H7 (cell line): ENCODE data around the gene STAP1. TPM values are rescaled to one million over a fixed set of nuclear protein-coding genes. Genes with fewer than 3 reads are reported as not detected.
A peak's percentile ranks its signal among the peaks of the same experiment; 100 is the strongest.
"Not testable (repeated sequence)": the region's sequence is repeated elsewhere in the genome, so short reads cannot be mapped to it uniquely, and the experiment has no call there.

ENCODE experiments used
- DNase-seq: peaks from one replicate; pipeline ENCODE4 v3.0.0; 2012
- H3K27me3 ChIP-seq: 2 replicates; pipeline ENCODE4 v1.6.0; 2011; ENCODE audit warnings: mild to moderate bottlenecking, low read length; ENCODE audit not compliant: control insufficient read depth, insufficient read depth
- H3K36me3 ChIP-seq: replicated peaks from 2 replicates; pipeline ENCODE4 v1.5.1; 2011; ENCODE audit warnings: low read length; ENCODE audit not compliant: control insufficient read depth, insufficient read depth
- H3K4me3 ChIP-seq: 2 replicates; pipeline ENCODE4 v1.5.1; 2011; ENCODE audit warnings: low read depth, mild to moderate bottlenecking, control low read depth, low read length, moderate library complexity; ENCODE audit not compliant: insufficient read depth
- total RNA-seq: library from RNA; depleted of rRNA; stranded (reverse); fragments of >200 nt; shearing (Covaris generic); gene quantifications from 2 replicates; pipeline ENCODE4 v1.2.3, GENCODE V29; 2014

Gene STAP1
- total RNA-seq, 1 experiment from 2014 or later: not detected

GRCh38 chr4:67546004-67546356, 12.5 kb upstream of the STAP1 start:
- peak overlapping the region; percentile 24 for H3K4me3 ChIP-seq
- DNase-seq: no peak
- no peaks in the 10 kb centered on the region for H3K36me3 ChIP-seq
- H3K27me3 ChIP-seq: no peaks in the 10 kb centered on the region

GRCh38 chr4:67546971-67547370, 11.6 kb upstream of the STAP1 start:
- Histone ChIP-seq H3K27me3 (no peaks in the 10 kb centered on the region), H3K36me3 (no peaks in the 10 kb centered on the region), H3K4me3 (no peak overlapping the region)
- DNase-seq: no peak

DNA sequence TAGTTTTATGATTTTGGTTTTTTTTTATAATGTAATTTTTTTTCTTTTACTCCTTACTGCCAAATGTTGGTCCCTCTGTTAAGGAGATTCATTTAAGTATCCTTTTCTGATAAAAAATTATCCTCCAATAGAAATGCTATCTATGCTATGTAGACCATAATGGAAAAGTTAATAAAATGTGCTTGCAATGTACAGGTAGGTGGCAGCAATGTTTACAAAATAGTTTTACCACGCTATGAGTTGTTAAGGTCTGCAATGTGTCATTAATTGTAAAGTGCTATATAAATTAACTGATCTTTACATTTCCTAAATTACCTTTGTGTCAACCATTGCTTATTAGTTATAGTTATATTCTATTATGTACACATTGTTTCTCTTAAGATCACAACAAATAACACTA, 9.4 kb upstream of the STAP1 start:
- H3K4me3 ChIP-seq: no peak overlapping the region
- DNase-seq: no peak
- H3K36me3 ChIP-seq: no peaks in the 10 kb centered on the region
- no peaks in the 10 kb centered on the region for H3K27me3 ChIP-seq

- Histone ChIP-seq H3K36me3 (no peaks in the 10 kb centered on the region), H3K4me3 (no peak overlapping the region), H3K27me3 (no peaks in the 10 kb centered on the region)
- no peak for DNase-seq
Measured at GRCh38 chr4:67550451-67550850, 8.1 kb upstream of the STAP1 start.

GRCh38 chr4:67550857-67551256, 7.7 kb upstream of the STAP1 start:
- Histone ChIP-seq H3K4me3 (no peak overlapping the region), H3K36me3 (no peaks in the 10 kb centered on the region)

GRCh38 chr4:67552146-67552792, 6.3 kb upstream of the STAP1 start:
- not testable (repeated sequence) for DNase-seq, H3K27me3 ChIP-seq, H3K4me3 ChIP-seq, H3K36me3 ChIP-seq

More at GRCh38 chr4:67550857-67551256, 7.7 kb upstream of the STAP1 start:
- no peak for DNase-seq
- no peaks in the 10 kb centered on the region for H3K27me3 ChIP-seq

GRCh38 chr4:67554096-67554495, 4.4 kb upstream of the STAP1 start:
- no peak for DNase-seq
- Histone ChIP-seq H3K4me3 (no peak overlapping the region), H3K36me3 (no peaks in the 10 kb centered on the region), H3K27me3 (no peaks in the 10 kb centered on the region)

DNA sequence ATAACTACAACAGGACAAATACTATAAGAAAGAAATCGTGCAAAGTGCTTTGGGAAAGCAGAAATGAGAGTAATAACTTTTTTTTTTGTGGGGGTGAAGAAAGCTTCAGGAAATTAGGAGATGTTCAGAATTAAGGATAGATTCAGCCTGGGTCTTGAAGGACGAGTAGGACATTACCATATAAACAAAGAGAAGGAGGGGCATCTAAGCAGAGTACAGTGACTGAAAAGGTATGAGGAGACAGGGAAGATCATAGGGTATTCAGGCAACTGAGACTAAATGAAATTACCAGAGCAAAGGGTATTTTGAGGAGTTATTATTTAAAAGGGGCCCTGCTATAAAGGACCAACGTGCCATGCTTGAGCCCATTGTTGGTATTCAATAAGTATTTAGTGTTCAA, 3.1 kb upstream of the STAP1 start:
- DNase-seq: no peak
- Histone ChIP-seq H3K36me3 (no peaks in the 10 kb centered on the region), H3K4me3 (no peak overlapping the region), H3K27me3 (no peaks in the 10 kb centered on the region)

DNA sequence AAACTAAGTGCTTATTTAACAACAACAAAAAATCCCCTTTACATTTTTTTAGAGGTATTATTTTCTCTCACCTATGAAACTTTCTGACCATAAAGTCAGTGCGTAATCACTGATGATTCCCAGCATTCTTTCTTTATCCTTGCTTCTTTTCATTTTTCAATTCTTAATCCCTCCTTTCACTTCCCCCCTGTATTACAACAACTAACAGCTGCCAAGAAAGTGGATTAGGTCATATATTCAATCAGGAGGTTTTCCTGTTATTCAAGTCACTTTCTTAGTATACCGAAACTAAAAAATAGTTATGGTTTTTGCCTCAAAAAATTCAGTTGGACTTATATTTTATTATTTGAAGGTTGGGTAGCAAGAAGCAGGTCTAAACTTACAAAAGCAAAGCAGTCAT, 2.1 kb upstream of the STAP1 start:
- H3K36me3 ChIP-seq: no peaks in the 10 kb centered on the region
- no peaks in the 10 kb centered on the region for H3K27me3 ChIP-seq
- no peak for DNase-seq
- no peak overlapping the region for H3K4me3 ChIP-seq

GRCh38 chr4:67565284-67565683, 6.8 kb downstream of the STAP1 start:
- no peak for DNase-seq
- no peaks in the 10 kb centered on the region for H3K27me3 ChIP-seq
- no peaks in the 10 kb centered on the region for H3K36me3 ChIP-seq
- no peak overlapping the region for H3K4me3 ChIP-seq

DNA sequence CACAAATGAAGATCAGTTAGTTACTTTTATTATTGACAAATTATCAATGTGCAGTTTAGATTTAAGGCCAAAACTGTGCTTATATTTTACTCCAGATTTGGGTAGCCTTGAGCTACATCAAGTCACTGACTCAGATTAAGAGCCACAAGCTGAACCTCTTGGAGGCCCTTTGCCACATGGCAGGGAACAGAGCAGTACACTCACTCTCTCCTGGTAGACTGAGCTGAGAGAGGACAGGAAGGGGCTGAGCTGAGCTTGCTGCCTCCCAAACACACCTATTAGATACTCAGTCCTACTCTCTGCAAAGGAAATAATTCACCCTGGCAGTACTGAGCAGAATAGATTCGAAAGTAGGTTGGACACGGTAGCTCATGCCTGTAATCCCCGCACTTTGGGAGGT, 7.8 kb downstream of the STAP1 start:
- Histone ChIP-seq H3K4me3 (no peak overlapping the region), H3K36me3 (no peaks in the 10 kb centered on the region), H3K27me3 (no peaks in the 10 kb centered on the region)
- no peak for DNase-seq

GRCh38 chr4:67568820-67569219, 10.3 kb downstream of the STAP1 start:
- H3K36me3 ChIP-seq: no peaks in the 10 kb centered on the region
- DNase-seq: no peak
- H3K4me3 ChIP-seq: no peak overlapping the region
- H3K27me3 ChIP-seq: no peaks in the 10 kb centered on the region

DNA sequence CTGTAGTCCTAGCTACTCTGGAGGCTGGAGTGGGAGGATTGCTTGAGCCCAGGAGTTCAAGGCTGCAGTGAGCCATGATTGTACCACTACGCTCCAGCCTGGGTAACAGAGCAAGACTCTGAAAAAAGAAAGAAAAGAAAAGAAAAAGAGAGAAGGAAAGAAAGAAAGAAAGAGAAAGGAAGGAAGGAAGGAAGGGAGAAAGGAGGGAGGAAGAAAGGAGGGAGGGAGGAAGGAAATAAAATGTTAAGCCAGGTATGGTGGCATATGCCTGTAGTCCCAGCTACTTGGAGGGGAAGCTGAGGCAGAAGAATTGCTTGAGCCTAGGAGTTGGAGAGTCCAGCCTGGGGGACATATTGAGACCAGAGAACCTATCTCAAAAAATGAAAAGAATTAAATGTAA, 12.0 kb downstream of the STAP1 start:
- Histone ChIP-seq H3K4me3 (no peak overlapping the region), H3K27me3 (no peaks in the 10 kb centered on the region), H3K36me3 (no peaks in the 10 kb centered on the region)
- DNase-seq: no peak

DNA sequence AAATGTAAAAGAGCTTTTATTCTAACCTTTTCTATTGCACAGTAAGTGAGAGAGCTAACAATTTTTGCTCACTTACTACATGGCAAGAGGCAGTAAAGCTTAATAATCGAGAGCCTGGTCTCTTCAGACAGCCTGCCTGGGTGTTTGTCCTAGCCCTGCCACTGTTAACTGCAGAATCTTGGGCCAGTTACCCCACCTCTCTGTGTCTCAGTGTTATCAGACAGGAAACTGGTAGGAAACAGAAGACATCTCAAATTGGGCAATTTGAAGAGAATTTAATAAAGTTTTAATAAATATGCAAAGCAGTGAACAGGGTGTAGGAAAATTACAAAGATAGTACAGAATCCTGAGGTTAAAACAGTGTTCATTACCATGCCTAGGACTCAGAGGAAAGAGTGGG, 13.4 kb downstream of the STAP1 start:
- Histone ChIP-seq H3K4me3 (no peak overlapping the region), H3K36me3 (no peaks in the 10 kb centered on the region), H3K27me3 (no peaks in the 10 kb centered on the region)
- no peak for DNase-seq

DNA sequence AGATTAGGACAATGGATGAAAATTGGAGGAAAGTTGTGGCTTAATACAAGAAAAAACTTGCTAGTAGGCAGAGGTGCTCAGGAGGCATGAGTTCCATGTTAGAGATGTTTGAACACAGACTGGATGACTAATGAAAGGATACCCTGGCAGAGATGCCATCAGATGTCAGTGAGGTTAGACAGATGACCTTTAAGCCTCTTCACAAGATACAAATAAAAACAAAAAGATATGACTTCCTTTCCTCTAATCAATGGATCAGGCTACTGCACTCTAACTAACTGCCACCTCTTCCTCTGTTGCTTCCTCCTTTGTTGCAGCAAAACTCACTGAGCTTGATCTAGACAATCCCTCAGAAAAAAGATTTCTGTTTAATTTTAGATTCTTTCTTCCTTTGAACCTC, 14.7 kb downstream of the STAP1 start:
- Histone ChIP-seq H3K4me3 (no peak overlapping the region), H3K27me3 (no peaks in the 10 kb centered on the region), H3K36me3 (no peaks in the 10 kb centered on the region)
- DNase-seq: no peak
